Measurements from ENCODE around the gene EFCAB6. TPM values are rescaled to one million over a fixed set of nuclear protein-coding genes. Genes with fewer than 3 reads are reported as not detected.

Gene EFCAB6
- total and polyA plus RNA-seq, 2 of the 4 experiments (the other 2 are of a cell fraction): 0.44 to 1.1 TPM

- no peak overlapping the region for H3K4me2 ChIP-seq (ENCODE audit: low read depth, low read length)
- intact Hi-C loops (cut with micrococcal nuclease): no loop called here
- no peak for DNase-seq
These were observed 62.6 kb downstream of the EFCAB6 start for GRCh38 chr22:43749473-43749872.

More at GRCh38 chr22:43749473-43749872, 62.6 kb downstream of the EFCAB6 start:
- POLR2A ChIA-PET (ENCODE audit: unreplicated experiment): no interaction called here
- no peak overlapping the region for H3K14ac ChIP-seq (replicated peaks; ENCODE audit: low read depth, low read length)
- CTCF ChIA-PET: interaction anchor here (0.8 to 1.5 kb wide), 2 partner anchors 10 to 47 kb away, joined by 3 to 4 read pairs; no protein-coding TSS in a partner anchor
- H4K8ac ChIP-seq (ENCODE audit: low read depth in 2 of 2, low read length in 2 of 2): no peak overlapping the region
- no peaks in the 10 kb centered on the region for H3K36me3 ChIP-seq (ENCODE audit: control insufficient read depth, insufficient read depth, low read length)
- in situ Hi-C loops (cut with MboI; ENCODE audit: low sequenced_read_pairs): no loop called here
- no peak overlapping the region for H2AFZ ChIP-seq (replicated peaks; ENCODE audit: low read length, poor library complexity)
- TF ChIP-seq SMC3 (IDR thresholded peaks at IDR 0.05; ENCODE audit: low read depth, low read length) (no peak), RFX5 (IDR thresholded peaks at IDR 0.05; ENCODE audit: low read depth, low read length) (no peak), BHLHE40 (IDR thresholded peaks at IDR 0.05; ENCODE audit: low read depth, low read length) (no peak), RAD21 (IDR thresholded peaks at IDR 0.05; ENCODE audit: low read length) (no peak), RCOR1 (IDR thresholded peaks at IDR 0.05; ENCODE audit: insufficient replicate concordance, low read length) (no peak), MAZ (IDR thresholded peaks at IDR 0.05; ENCODE audit: borderline replicate concordance, low read depth, low read length) (no peak), POLR2A (IDR thresholded peaks at IDR 0.05; ENCODE audit: low read depth, low read length) (no peak), NFE2L2 (IDR thresholded peaks at IDR 0.05; ENCODE audit: low read depth, low read length) (no peak)
- TF ChIP-seq, protein P1, sequence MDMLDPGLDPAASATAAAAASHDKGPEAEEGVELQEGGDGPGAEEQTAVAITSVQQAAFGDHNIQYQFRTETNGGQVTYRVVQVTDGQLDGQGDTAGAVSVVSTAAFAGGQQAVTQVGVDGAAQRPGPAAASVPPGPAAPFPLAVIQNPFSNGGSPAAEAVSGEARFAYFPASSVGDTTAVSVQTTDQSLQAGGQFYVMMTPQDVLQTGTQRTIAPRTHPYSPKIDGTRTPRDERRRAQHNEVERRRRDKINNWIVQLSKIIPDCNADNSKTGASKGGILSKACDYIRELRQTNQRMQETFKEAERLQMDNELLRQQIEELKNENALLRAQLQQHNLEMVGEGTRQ (IDR thresholded peaks at IDR 0.05; ENCODE audit: low read depth, low read length): no peak
- TF ChIP-seq, protein P2, sequence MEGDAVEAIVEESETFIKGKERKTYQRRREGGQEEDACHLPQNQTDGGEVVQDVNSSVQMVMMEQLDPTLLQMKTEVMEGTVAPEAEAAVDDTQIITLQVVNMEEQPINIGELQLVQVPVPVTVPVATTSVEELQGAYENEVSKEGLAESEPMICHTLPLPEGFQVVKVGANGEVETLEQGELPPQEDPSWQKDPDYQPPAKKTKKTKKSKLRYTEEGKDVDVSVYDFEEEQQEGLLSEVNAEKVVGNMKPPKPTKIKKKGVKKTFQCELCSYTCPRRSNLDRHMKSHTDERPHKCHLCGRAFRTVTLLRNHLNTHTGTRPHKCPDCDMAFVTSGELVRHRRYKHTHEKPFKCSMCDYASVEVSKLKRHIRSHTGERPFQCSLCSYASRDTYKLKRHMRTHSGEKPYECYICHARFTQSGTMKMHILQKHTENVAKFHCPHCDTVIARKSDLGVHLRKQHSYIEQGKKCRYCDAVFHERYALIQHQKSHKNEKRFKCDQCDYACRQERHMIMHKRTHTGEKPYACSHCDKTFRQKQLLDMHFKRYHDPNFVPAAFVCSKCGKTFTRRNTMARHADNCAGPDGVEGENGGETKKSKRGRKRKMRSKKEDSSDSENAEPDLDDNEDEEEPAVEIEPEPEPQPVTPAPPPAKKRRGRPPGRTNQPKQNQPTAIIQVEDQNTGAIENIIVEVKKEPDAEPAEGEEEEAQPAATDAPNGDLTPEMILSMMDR (conservative IDR thresholded peaks at IDR 0.05; ENCODE audit: low read depth, low read length): no peak
- H2BK20ac ChIP-seq (ENCODE audit: low read depth, low read length): no peak overlapping the region
- no peak overlapping the region for H3K56ac ChIP-seq (ENCODE audit: extremely low read depth, insufficient read depth, low read length)
- peaks cover 28% of the 10 kb centered on the region for H3K27me3 ChIP-seq (ENCODE audit: control insufficient read depth, insufficient read depth, low read length)
- H3K4ac ChIP-seq (ENCODE audit: low read depth, low read length): no peak overlapping the region
- no peak overlapping the region for H2BK120ac ChIP-seq (ENCODE audit: low read depth, low read length)
- no peaks in the 10 kb centered on the region for H4K20me1 ChIP-seq (ENCODE audit: insufficient read depth, low read length)
- peaks cover 2% of the 10 kb centered on the region; the same call in 1 of the 2 replicates for H3K4me1 ChIP-seq (ENCODE audit: control insufficient read depth, insufficient read depth, low read length)
- 78% methylated on average over 10 of the region's 15 CpGs; no CpG with 5 or more reads in 1 of the 2 experiments for WGBS, 2 experiments (ENCODE audit: extremely low coverage in 2 of 2, insufficient read length in 1 of 2)
- no peak overlapping the region for H3K27ac ChIP-seq (ENCODE audit: insufficient read depth, low read length)
- H3K18ac ChIP-seq (ENCODE audit: low read depth, low read length): no peak overlapping the region
- no peak overlapping the region for H2AK5ac ChIP-seq (ENCODE audit: low read depth, low read length)
- ATAC-seq (ENCODE audit: low read depth): no peak
- dilution Hi-C loops (cut with HindIII; ENCODE audit: low sequenced_read_pairs, unreplicated experiment): no loop called here
- no TSS peak for BruUV-seq (replicated peaks)
- no peaks in the 10 kb centered on the region for H3K79me1 ChIP-seq (ENCODE audit: low read depth in 1 of 2, low read length in 2 of 2)
- H3K9ac ChIP-seq (ENCODE audit: low read depth, low read length): no peak overlapping the region
- no peak overlapping the region for H3K23ac ChIP-seq (ENCODE audit: low read depth, low read length)
- no peak overlapping the region for H4K91ac ChIP-seq (ENCODE audit: insufficient read depth, low read depth, low read length)
- no peak overlapping the region for H3K4me3 ChIP-seq (ENCODE audit: insufficient read depth, low read depth, low read length)
- no peaks in the 10 kb centered on the region for H3K9me3 ChIP-seq (ENCODE audit: control insufficient read depth, insufficient read depth, low read length)
- no peak overlapping the region for H2BK15ac ChIP-seq (ENCODE audit: low read depth, low read length)
- H2AK9ac ChIP-seq (replicated peaks; ENCODE audit: low read depth, low read length, poor library complexity): no peak overlapping the region
- no peaks in the 10 kb centered on the region for H3K9me1 ChIP-seq (ENCODE audit: insufficient read depth, low read length)
- H4K5ac ChIP-seq (ENCODE audit: low read depth, low read length): no peak overlapping the region
- H2BK5ac ChIP-seq (ENCODE audit: low read depth, low read length, poor library complexity, severe bottlenecking): no peak overlapping the region
